ENCODE results near the gene RTN1. TPM values are rescaled to one million over a fixed set of nuclear protein-coding genes. Genes with fewer than 3 reads are reported as not detected.

Gene RTN1
- total and polyA plus RNA-seq, 2 experiments from 2014 or later: 0.15 TPM; not detected in 1

GRCh38 chr14:59629444-59630287, 240.9 kb downstream of the RTN1 start:
- 54 to 56% methylated on average over 11 of the region's 11 CpGs for WGBS, 2 experiments (ENCODE audit: low coverage in 1 of 2, low lambda C conversion rate in 2 of 2, missing lambda C conversion rate in 2 of 2)
- Histone ChIP-seq H3K27me3 (replicated peaks; ENCODE audit: insufficient read depth) (peaks cover 42% of the 10 kb centered on the region), H3K4me1 (ENCODE audit: insufficient read depth) (no peaks in the 10 kb centered on the region), H3K4me2 (ENCODE audit: unreplicated experiment) (peak overlapping the region; percentile 64), H3K4me3 (peak overlapping the region; percentile 60; the same call in 1 of the 2 replicates), H4K20me1 (ENCODE audit: insufficient read depth) (no peaks in the 10 kb centered on the region), H3K9ac (no peak overlapping the region), H3K9me3 (ENCODE audit: low read depth) (no peaks in the 10 kb centered on the region), H3K27ac (no peak overlapping the region), H2AFZ (peak overlapping the region; percentile 63; the same call in 1 of the 2 replicates), H3K9me2 (ENCODE audit: insufficient read depth) (no peaks in the 10 kb centered on the region), H3K79me2 (ENCODE audit: insufficient read depth) (no peaks in the 10 kb centered on the region), H3K36me3 (ENCODE audit: low read depth) (no peaks in the 10 kb centered on the region), H3F3A (ENCODE audit: insufficient read depth) (no peaks in the 10 kb centered on the region)
- DNase-seq: no peak
- in situ Hi-C loops (cut with MboI): loop anchor here (25.0 kb wide), 1 partner anchor 558 kb away; no protein-coding TSS in a partner anchor
- TF ChIP-seq EZH2phosphoT487 (IDR thresholded peaks at IDR 0.05; ENCODE audit: insufficient read depth, low read depth): no peak
- TF ChIP-seq EZH2 (IDR thresholded peaks at IDR 0.05; ENCODE audit: insufficient read depth, poor library complexity, severe bottlenecking): no peak

- no peak overlapping the region for H3K4me3 ChIP-seq
- H3K9me3 ChIP-seq (ENCODE audit: low read depth): no peaks in the 10 kb centered on the region
- in situ Hi-C loops (cut with MboI): loop anchor here (25.0 kb wide), 1 partner anchor 560 kb away; no protein-coding TSS in a partner anchor
- no peak overlapping the region for H3K4me2 ChIP-seq (ENCODE audit: unreplicated experiment)
- peaks cover 42% of the 10 kb centered on the region for H3K27me3 ChIP-seq (replicated peaks; ENCODE audit: insufficient read depth)
- no peaks in the 10 kb centered on the region for H3K36me3 ChIP-seq (ENCODE audit: low read depth)
- no peaks in the 10 kb centered on the region for H3K9me2 ChIP-seq (ENCODE audit: insufficient read depth)
- WGBS, 2 experiments (ENCODE audit: low coverage in 1 of 2, low lambda C conversion rate in 2 of 2, missing lambda C conversion rate in 2 of 2): 55 to 79% methylated on average over 2 of the region's 2 CpGs
- no peak overlapping the region for H3K27ac ChIP-seq
- H4K20me1 ChIP-seq (ENCODE audit: insufficient read depth): no peaks in the 10 kb centered on the region
- no peak overlapping the region for H2AFZ ChIP-seq
- no peaks in the 10 kb centered on the region for H3K79me2 ChIP-seq (ENCODE audit: insufficient read depth)
- H3K9ac ChIP-seq: no peak overlapping the region
- no peak for DNase-seq
- no peak for TF ChIP-seq EZH2 (IDR thresholded peaks at IDR 0.05; ENCODE audit: insufficient read depth, poor library complexity, severe bottlenecking)
- TF ChIP-seq EZH2phosphoT487 (IDR thresholded peaks at IDR 0.05; ENCODE audit: insufficient read depth, low read depth): no peak
- no peaks in the 10 kb centered on the region for H3F3A ChIP-seq (ENCODE audit: insufficient read depth)
- H3K4me1 ChIP-seq (ENCODE audit: insufficient read depth): no peaks in the 10 kb centered on the region
Measured at GRCh38 chr14:59627011-59627520, 243.5 kb downstream of the RTN1 start.

DNA sequence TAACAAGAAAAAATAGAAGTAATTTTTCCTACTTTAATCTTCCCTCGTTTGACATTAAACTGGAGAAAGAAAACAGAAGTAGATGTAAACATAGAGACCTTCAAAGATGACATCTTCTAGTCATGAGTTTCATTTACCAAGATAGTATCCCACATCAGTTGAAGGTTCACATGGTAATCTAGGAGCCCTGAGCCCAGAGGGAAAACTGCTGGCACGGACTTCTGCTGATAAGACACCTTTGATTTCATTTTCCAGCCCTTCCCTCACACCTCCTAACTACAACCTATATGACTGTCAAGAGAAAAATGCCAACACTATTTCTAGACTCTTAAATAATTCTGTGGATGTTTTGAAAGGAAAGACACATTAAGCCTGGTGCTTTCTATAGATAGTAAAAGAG, 247.9 kb downstream of the RTN1 start:
- Histone ChIP-seq H3K9me2 (ENCODE audit: insufficient read depth) (no peaks in the 10 kb centered on the region), H3K4me3 (no peak overlapping the region), H4K20me1 (ENCODE audit: insufficient read depth) (no peaks in the 10 kb centered on the region), H3K4me2 (ENCODE audit: unreplicated experiment) (no peak overlapping the region), H3K36me3 (ENCODE audit: low read depth) (no peaks in the 10 kb centered on the region), H3K9me3 (ENCODE audit: low read depth) (no peaks in the 10 kb centered on the region), H3F3A (ENCODE audit: insufficient read depth) (no peaks in the 10 kb centered on the region), H3K27ac (no peak overlapping the region), H3K4me1 (ENCODE audit: insufficient read depth) (no peaks in the 10 kb centered on the region), H3K9ac (no peak overlapping the region), H2AFZ (no peak overlapping the region), H3K79me2 (ENCODE audit: insufficient read depth) (no peaks in the 10 kb centered on the region), H3K27me3 (replicated peaks; ENCODE audit: insufficient read depth) (peaks cover 10% of the 10 kb centered on the region)
- DNase-seq: no peak
- 20 to 26% methylated on average over 2 of the region's 2 CpGs for WGBS, 2 experiments (ENCODE audit: low coverage in 1 of 2, low lambda C conversion rate in 2 of 2, missing lambda C conversion rate in 2 of 2)
- no peak for TF ChIP-seq EZH2phosphoT487 (IDR thresholded peaks at IDR 0.05; ENCODE audit: insufficient read depth, low read depth)
- no peak for TF ChIP-seq EZH2 (IDR thresholded peaks at IDR 0.05; ENCODE audit: insufficient read depth, poor library complexity, severe bottlenecking)
- in situ Hi-C loops (cut with MboI): no loop called here

GRCh38 chr14:59619061-59619460, 251.5 kb downstream of the RTN1 start:
- WGBS, 2 experiments (ENCODE audit: low coverage in 1 of 2, low lambda C conversion rate in 2 of 2, missing lambda C conversion rate in 2 of 2): 30 to 42% methylated on average over 2 of the region's 2 CpGs
- Histone ChIP-seq H3K9me3 (ENCODE audit: low read depth) (no peaks in the 10 kb centered on the region), H3K36me3 (ENCODE audit: low read depth) (no peaks in the 10 kb centered on the region), H3K4me1 (ENCODE audit: insufficient read depth) (no peaks in the 10 kb centered on the region), H3K27me3 (replicated peaks; ENCODE audit: insufficient read depth) (no peaks in the 10 kb centered on the region), H3F3A (ENCODE audit: insufficient read depth) (no peaks in the 10 kb centered on the region), H3K27ac (no peak overlapping the region), H3K9me2 (ENCODE audit: insufficient read depth) (no peaks in the 10 kb centered on the region), H4K20me1 (ENCODE audit: insufficient read depth) (no peaks in the 10 kb centered on the region), H3K4me2 (ENCODE audit: unreplicated experiment) (no peak overlapping the region), H3K9ac (no peak overlapping the region), H3K4me3 (no peak overlapping the region), H2AFZ (no peak overlapping the region), H3K79me2 (ENCODE audit: insufficient read depth) (no peaks in the 10 kb centered on the region)
- TF ChIP-seq EZH2 (IDR thresholded peaks at IDR 0.05; ENCODE audit: insufficient read depth, poor library complexity, severe bottlenecking) (no peak), EZH2phosphoT487 (IDR thresholded peaks at IDR 0.05; ENCODE audit: insufficient read depth, low read depth) (no peak)
- in situ Hi-C loops (cut with MboI): no loop called here
- no peak for DNase-seq

Data from GM23248 (cell line).